Endodermal cell (in vitro differentiated cells): ENCODE measurements around the gene STX18. TPM values are rescaled to one million over a fixed set of nuclear protein-coding genes. Genes with fewer than 3 reads are reported as not detected.

ENCODE experiments used
- DNase-seq: peaks from one replicate; pipeline ENCODE4 v3.0.0-alpha.2; 2017
- H3K27ac ChIP-seq: 2 replicates; pipeline ENCODE4 v1.5.1; 2013; ENCODE audit warnings: mild to moderate bottlenecking, low read depth, low read length, moderate library complexity
- H3K27me3 ChIP-seq: 2 replicates; pipeline ENCODE4 v1.6.1; 2013; ENCODE audit warnings: mild to moderate bottlenecking, low read length, moderate library complexity; ENCODE audit not compliant: insufficient read depth, control insufficient read depth, poor library complexity, severe bottlenecking
- H3K36me3 ChIP-seq: 2 replicates; pipeline ENCODE4 v1.7.0; 2013; ENCODE audit warnings: mild to moderate bottlenecking, low read length, moderate library complexity; ENCODE audit not compliant: control insufficient read depth, insufficient read depth
- H3K4me1 ChIP-seq: one replicate; pipeline ENCODE4 v1.7.0; 2013; ENCODE audit warnings: low read length; ENCODE audit not compliant: control insufficient read depth, insufficient read depth
- H3K4me3 ChIP-seq: 2 replicates; pipeline ENCODE4 v1.5.1; 2013; ENCODE audit warnings: mild to moderate bottlenecking, low read length, moderate library complexity
- H3K9ac ChIP-seq: 2 replicates; pipeline ENCODE4 v1.6.1; 2013; ENCODE audit warnings: mild to moderate bottlenecking, low read length, moderate library complexity; ENCODE audit not compliant: poor library complexity, severe bottlenecking; ENCODE audit errors: extremely low read depth
- H3K9me3 ChIP-seq: 2 replicates; pipeline ENCODE4 v1.6.1; 2013; ENCODE audit warnings: mild to moderate bottlenecking, low read length, moderate library complexity; ENCODE audit not compliant: control insufficient read depth
- H3K27ac Mint-ChIP-seq: 2 replicates; pipeline ENCODE4 v1.8.0; 2020; ENCODE audit warnings: mixed read lengths
- H3K27me3 Mint-ChIP-seq: 2 replicates; pipeline ENCODE4 v1.8.0; 2021; ENCODE audit warnings: mild to moderate bottlenecking, mixed read lengths; ENCODE audit not compliant: insufficient read depth
- H3K36me3 Mint-ChIP-seq: 2 replicates; pipeline ENCODE4 v1.8.0; 2020; ENCODE audit warnings: low read depth, mixed read lengths
- H3K4me1 Mint-ChIP-seq: 2 replicates; pipeline ENCODE4 v1.8.0; 2020; ENCODE audit warnings: mixed read lengths
- H3K4me3 Mint-ChIP-seq: 2 replicates; pipeline ENCODE4 v1.8.0; 2020; ENCODE audit warnings: mild to moderate bottlenecking, moderate library complexity, mixed read lengths
- H3K9me3 Mint-ChIP-seq: 2 replicates; pipeline ENCODE4 v1.8.0; 2020; ENCODE audit warnings: mild to moderate bottlenecking, mixed read lengths
- CTCF ChIP-seq: fragments of 200-600 bp; sonication (generic); conservative IDR thresholded peaks from 2 replicates; pipeline ENCODE4 v1.5.0; 2021; ENCODE audit warnings: antibody characterized with exemption, mild to moderate bottlenecking
- WGBS, 2 experiments: methylation state at CpG; one replicate each; pipeline versions ENCODE4 v1.1.5 to v1.1.7; 2013; ENCODE audit warnings: missing lambda C conversion rate in 2 of 2, mixed read lengths in 1 of 2; ENCODE audit not compliant: insufficient coverage in 1 of 2, insufficient read length in 1 of 2; 5-methylcytosine and 5-hydroxymethylcytosine counted together
- total RNA-seq, 2 donors: library from RNA; stranded (reverse); fragmentation: NEBNext Ultra II Directional in 1 of 2; extraction: Animal tissue kit (Norgen Biotek cat#: 25700) in 1 of 2; gene quantifications; 2 replicates in 1 of 2; 3 replicates in 1 of 2; pipeline ENCODE4 v1.2.1, GENCODE V29; 2021

The STX18 gene
- total RNA-seq, 2 donors from 2014 or later = 26.9 to 33.3 TPM

GRCh38 chr4:4496592-4497372 is 45.1 kb downstream of the STX18 start:
- Mint-ChIP-seq H3K9me3 (no peaks in the 10 kb centered on the region), H3K27me3 (no peaks in the 10 kb centered on the region), H3K4me1 (peaks cover 6% of the 10 kb centered on the region), H3K36me3 (no peaks in the 10 kb centered on the region), H3K27ac (no peak overlapping the region), H3K4me3 (no peak overlapping the region)
- H3K9me3 ChIP-seq = no peaks in the 10 kb centered on the region
- TF ChIP-seq CTCF = no peak
- WGBS, 2 experiments = 93 to 94% methylated on average over 5 to 9 of the region's 9 CpGs
- H3K4me3 ChIP-seq = no peak overlapping the region
- H3K4me1 ChIP-seq = peaks cover 5% of the 10 kb centered on the region
- no peak overlapping the region for H3K9ac ChIP-seq
- H3K27me3 ChIP-seq = no peaks in the 10 kb centered on the region
- H3K36me3 ChIP-seq = no peaks in the 10 kb centered on the region
- no peak overlapping the region for H3K27ac ChIP-seq
- DNase-seq = no peak

GRCh38 chr4:4494882-4495281 is 47.0 kb downstream of the STX18 start:
- Mint-ChIP-seq H3K4me3 (no peak overlapping the region), H3K9me3 (no peaks in the 10 kb centered on the region), H3K36me3 (no peaks in the 10 kb centered on the region), H3K27me3 (no peaks in the 10 kb centered on the region), H3K4me1 (peaks cover 6% of the 10 kb centered on the region), H3K27ac (no peak overlapping the region)
- peaks cover 2% of the 10 kb centered on the region for H3K4me1 ChIP-seq
- no peak for DNase-seq
- no peaks in the 10 kb centered on the region for H3K9me3 ChIP-seq
- H3K27ac ChIP-seq = no peak overlapping the region
- no peak overlapping the region for H3K4me3 ChIP-seq
- TF ChIP-seq CTCF = no peak
- no peak overlapping the region for H3K9ac ChIP-seq
- H3K36me3 ChIP-seq = no peaks in the 10 kb centered on the region
- no peaks in the 10 kb centered on the region for H3K27me3 ChIP-seq

- H3K4me1 Mint-ChIP-seq = no peaks in the 10 kb centered on the region
- TF ChIP-seq CTCF = no peak
- Histone ChIP-seq H3K9me3 (no peaks in the 10 kb centered on the region), H3K36me3 (no peaks in the 10 kb centered on the region), H3K4me1 (no peaks in the 10 kb centered on the region), H3K27ac (no peak overlapping the region), H3K27me3 (no peaks in the 10 kb centered on the region), H3K4me3 (no peak overlapping the region), H3K9ac (no peak overlapping the region)
- H3K36me3 Mint-ChIP-seq = no peaks in the 10 kb centered on the region
- no peak overlapping the region for H3K4me3 Mint-ChIP-seq
- no peaks in the 10 kb centered on the region for H3K9me3 Mint-ChIP-seq
- no peaks in the 10 kb centered on the region for H3K27me3 Mint-ChIP-seq
- 93 to 94% methylated on average over 3 to 6 of the region's 6 CpGs for WGBS, 2 experiments
- H3K27ac Mint-ChIP-seq = no peak overlapping the region
- DNase-seq = no peak
These were observed 49.5 kb downstream of the STX18 start for GRCh38 chr4:4492161-4492847.
